NOMO-1 treated with dmso at 0.1 percent for 144 hours (cell line): ENCODE data around the gene ZNF579.
"Not testable (repeated sequence)": the region's sequence is repeated elsewhere in the genome, so short reads cannot be mapped to it uniquely, and the experiment has no call there.

Source experiments
- DNase-seq: peaks from one replicate; lab custom pipeline; 2025; ENCODE audit not compliant: unreplicated experiment; lab: John Stamatoyannopoulos, UW

The ZNF579 gene

GRCh38 chr19:55573929-55574328, 6.7 kb downstream of the ZNF579 start:
- not testable (repeated sequence) for DNase-seq

GRCh38 chr19:55569477-55569876, 11.2 kb downstream of the ZNF579 start:
- not testable (repeated sequence) for DNase-seq

- DNase-seq = no peak
Measured at GRCh38 chr19:55567708-55568328, 12.8 kb downstream of the ZNF579 start.

GRCh38 chr19:55566823-55567222, 13.8 kb downstream of the ZNF579 start:
- no peak for DNase-seq

GRCh38 chr19:55563261-55563690, 17.4 kb downstream of the ZNF579 start:
- no peak for DNase-seq

- no peak for DNase-seq
Measured at GRCh38 chr19:55559684-55560083, 21.0 kb downstream of the ZNF579 start.

- no peak for DNase-seq
Measured at GRCh38 chr19:55554741-55555152, 25.9 kb downstream of the ZNF579 start.

- DNase-seq = no peak
Measured at GRCh38 chr19:55554302-55554701, 26.3 kb downstream of the ZNF579 start.

- DNase-seq = no peak
Measured at GRCh38 chr19:55553217-55554182, 27.1 kb downstream of the ZNF579 start.

GRCh38 chr19:55552620-55553019, 28.0 kb downstream of the ZNF579 start:
- DNase-seq = no peak

GRCh38 chr19:55552206-55552605, 28.4 kb downstream of the ZNF579 start:
- DNase-seq = no peak

GRCh38 chr19:55550321-55550650, 30.4 kb downstream of the ZNF579 start:
- DNase-seq = no peak

GRCh38 chr19:55549500-55550320, 30.9 kb downstream of the ZNF579 start:
- no peak for DNase-seq

GRCh38 chr19:55546822-55547614, 33.6 kb downstream of the ZNF579 start:
- DNase-seq = no peak

- DNase-seq = no peak
Measured at GRCh38 chr19:55546011-55546410, 34.6 kb downstream of the ZNF579 start.

- no peak for DNase-seq
Measured at GRCh38 chr19:55545443-55545842, 35.2 kb downstream of the ZNF579 start, which contains the start of gene SBK3. SBK3 (minus strand) TSS chr19:55545543; CDS start chr19:55545543, 0 bp downstream.

- DNase-seq = no peak
Measured at GRCh38 chr19:55544776-55545439, 35.7 kb downstream of the ZNF579 start.

- no peak for DNase-seq
Measured at GRCh38 chr19:55544014-55544413, 36.6 kb downstream of the ZNF579 start.

GRCh38 chr19:55543567-55543966, 37.1 kb downstream of the ZNF579 start:
- DNase-seq = no peak

- DNase-seq = no peak
Measured at GRCh38 chr19:55542292-55542855, 38.3 kb downstream of the ZNF579 start.
